HFF-Myc (cell line): ENCODE measurements around the gene CPNE7.

Experiments used
- DNase-seq: peaks from one replicate; pipeline ENCODE4 v3.0.0-alpha.2; 2011; ENCODE audit warnings: low read depth; ENCODE audit errors: extremely low read depth
- H3K4me3 ChIP-seq: replicated peaks from 2 replicates; pipeline ENCODE4 v1.5.1; 2011; ENCODE audit warnings: low read depth, mild to moderate bottlenecking, control low read depth, low read length
- CTCF ChIP-seq: IDR thresholded peaks from 2 replicates; pipeline ENCODE4 v1.5.1; 2012; ENCODE audit warnings: mild to moderate bottlenecking, low read depth, low read length, control low read depth; ENCODE audit errors: missing control alignments

CPNE7 gene

GRCh38 chr16:89618109-89618998, 42.8 kb downstream of the CPNE7 start:
- no peak for TF ChIP-seq CTCF
- H3K4me3 ChIP-seq, result no peak overlapping the region
- no peak for DNase-seq

- no peak for DNase-seq
- TF ChIP-seq CTCF, result no peak
- H3K4me3 ChIP-seq, result no peak overlapping the region
Measured at GRCh38 chr16:89619840-89620239, 44.3 kb downstream of the CPNE7 start.

- no peak overlapping the region for H3K4me3 ChIP-seq
- no peak for TF ChIP-seq CTCF
- no peak for DNase-seq
Measured at GRCh38 chr16:89620406-89620841, 44.9 kb downstream of the CPNE7 start.

- no peak for TF ChIP-seq CTCF
- no peak overlapping the region for H3K4me3 ChIP-seq
- DNase-seq, result no peak
Measured at GRCh38 chr16:89621136-89621697, 45.7 kb downstream of the CPNE7 start.

GRCh38 chr16:89621698-89622409, 46.3 kb downstream of the CPNE7 start:
- H3K4me3 ChIP-seq, result no peak overlapping the region
- TF ChIP-seq CTCF, result no peak
- DNase-seq, result no peak

- H3K4me3 ChIP-seq, result no peak overlapping the region
- TF ChIP-seq CTCF, result no peak
- DNase-seq, result no peak
Measured at GRCh38 chr16:89623511-89624261, 48.1 kb downstream of the CPNE7 start.
